Fibroblast of the aortic adventitia (primary cell): ENCODE measurements around the gene GPC6. TPM values are rescaled to one million over a fixed set of nuclear protein-coding genes. Genes with fewer than 3 reads are reported as not detected.

Experiments used
- DNase-seq: peaks from one replicate; pipeline ENCODE4 v3.0.0-alpha.2; 2010; ENCODE audit warnings: low read depth
- H3K4me3 ChIP-seq: 2 replicates; pipeline ENCODE4 v1.5.1; 2011; ENCODE audit warnings: low read depth, mild to moderate bottlenecking, control low read depth, low read length, moderate library complexity
- total RNA-seq: library from RNA; depleted of rRNA; stranded (reverse); fragments of >200 nt; gene quantifications from 2 replicates; pipeline ENCODE4 v1.2.3, GENCODE V29; 2012; ENCODE audit warnings: low replicate concordance
- TF ChIP-seq, protein P1 (sequence below): IDR thresholded peaks from 2 replicates; pipeline ENCODE4 v1.5.1; 2011; ENCODE audit warnings: mild to moderate bottlenecking, low read length, control low read depth, inconsistent platforms; ENCODE audit not compliant: insufficient read depth

The GPC6 gene
- total RNA-seq, 1 donor, result 92.6 TPM

DNA sequence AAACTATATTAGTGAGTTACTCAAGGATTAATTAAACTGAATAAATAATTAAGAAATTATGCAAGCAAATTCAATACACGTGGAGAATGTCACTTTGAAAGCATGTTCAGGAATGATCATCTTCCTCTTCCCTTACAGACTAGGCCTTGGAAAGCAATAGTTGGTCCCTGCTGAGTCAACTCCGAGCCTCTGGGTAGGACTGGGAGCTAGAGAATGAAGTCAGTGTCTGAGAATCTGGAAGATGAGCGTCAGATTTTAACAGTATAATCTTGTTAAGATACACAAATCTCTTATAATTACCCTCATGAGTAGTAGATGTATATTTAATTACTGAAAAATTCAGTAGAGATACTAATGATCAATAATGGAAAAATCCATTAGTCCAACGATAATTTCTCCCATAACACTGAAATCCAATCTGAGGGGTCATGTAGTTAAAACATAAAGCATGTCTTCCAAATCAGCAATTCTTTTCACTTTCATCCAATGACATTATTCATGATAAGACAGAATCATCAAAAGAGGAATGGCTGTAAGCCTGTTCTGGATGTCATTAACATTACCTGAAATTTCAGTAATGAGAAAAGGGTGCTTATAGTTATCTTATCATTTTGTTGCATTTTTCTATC, 829.9 kb downstream of the GPC6 start:
- DNase-seq, result no peak
- no peak overlapping the region for H3K4me3 ChIP-seq

DNA sequence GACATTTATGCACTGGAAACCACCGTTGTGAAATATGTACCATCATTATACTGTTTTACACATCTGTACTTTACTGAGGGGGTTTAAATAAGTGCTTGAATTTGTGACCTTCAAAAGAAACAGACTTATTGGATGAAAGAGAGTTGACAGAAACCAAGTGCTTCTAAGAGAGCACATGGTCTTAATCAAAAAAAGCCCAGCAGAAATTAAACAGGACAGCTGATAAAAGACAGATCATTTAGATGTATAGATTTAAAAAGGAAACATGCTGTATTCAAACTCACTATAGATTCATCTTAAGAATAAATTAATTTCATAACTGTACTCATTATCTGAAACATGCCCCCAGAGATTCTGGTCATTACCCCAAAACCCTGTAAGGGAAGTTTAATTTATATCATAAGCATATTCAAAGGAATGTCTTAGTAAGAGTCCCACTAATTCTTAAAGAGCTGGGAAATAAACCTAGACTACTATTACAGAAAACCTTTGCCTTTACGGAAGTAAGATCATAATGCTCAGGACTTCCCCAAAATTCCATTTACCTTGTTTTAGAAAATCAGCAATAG, 831.1 kb downstream of the GPC6 start:
- TF ChIP-seq, protein P1, sequence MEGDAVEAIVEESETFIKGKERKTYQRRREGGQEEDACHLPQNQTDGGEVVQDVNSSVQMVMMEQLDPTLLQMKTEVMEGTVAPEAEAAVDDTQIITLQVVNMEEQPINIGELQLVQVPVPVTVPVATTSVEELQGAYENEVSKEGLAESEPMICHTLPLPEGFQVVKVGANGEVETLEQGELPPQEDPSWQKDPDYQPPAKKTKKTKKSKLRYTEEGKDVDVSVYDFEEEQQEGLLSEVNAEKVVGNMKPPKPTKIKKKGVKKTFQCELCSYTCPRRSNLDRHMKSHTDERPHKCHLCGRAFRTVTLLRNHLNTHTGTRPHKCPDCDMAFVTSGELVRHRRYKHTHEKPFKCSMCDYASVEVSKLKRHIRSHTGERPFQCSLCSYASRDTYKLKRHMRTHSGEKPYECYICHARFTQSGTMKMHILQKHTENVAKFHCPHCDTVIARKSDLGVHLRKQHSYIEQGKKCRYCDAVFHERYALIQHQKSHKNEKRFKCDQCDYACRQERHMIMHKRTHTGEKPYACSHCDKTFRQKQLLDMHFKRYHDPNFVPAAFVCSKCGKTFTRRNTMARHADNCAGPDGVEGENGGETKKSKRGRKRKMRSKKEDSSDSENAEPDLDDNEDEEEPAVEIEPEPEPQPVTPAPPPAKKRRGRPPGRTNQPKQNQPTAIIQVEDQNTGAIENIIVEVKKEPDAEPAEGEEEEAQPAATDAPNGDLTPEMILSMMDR, result no peak
- DNase-seq, result no peak
- H3K4me3 ChIP-seq, result no peak overlapping the region

More for the DNA sequence above, 829.9 kb downstream of the GPC6 start:
- TF ChIP-seq, protein P1, result no peak

DNA sequence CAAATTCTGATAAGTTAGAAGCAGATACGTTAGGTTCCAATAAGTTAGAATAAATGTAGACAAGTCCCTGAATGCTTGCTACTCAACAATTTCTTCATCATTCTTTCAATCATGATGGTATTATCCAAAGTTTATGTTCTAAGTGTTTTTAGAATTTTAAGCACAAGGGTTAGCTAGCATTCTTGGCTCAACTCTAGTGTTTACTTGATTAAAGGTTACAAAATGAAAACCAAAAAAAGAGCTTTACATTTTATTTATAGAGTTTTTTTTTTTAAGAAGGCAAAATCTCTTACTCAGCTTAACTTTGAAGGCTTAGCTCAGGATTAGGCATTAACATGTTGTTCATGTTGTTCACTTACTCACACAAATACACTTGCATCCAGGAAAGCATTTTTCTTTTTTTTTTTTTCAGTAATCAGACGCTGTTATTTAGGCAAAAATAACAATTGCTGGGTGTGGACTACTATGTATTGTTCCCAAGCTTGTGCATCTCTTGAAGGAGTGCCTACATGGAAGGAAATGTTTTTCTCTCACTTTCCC, 832.3 kb downstream of the GPC6 start:
- DNase-seq, result no peak

DNA sequence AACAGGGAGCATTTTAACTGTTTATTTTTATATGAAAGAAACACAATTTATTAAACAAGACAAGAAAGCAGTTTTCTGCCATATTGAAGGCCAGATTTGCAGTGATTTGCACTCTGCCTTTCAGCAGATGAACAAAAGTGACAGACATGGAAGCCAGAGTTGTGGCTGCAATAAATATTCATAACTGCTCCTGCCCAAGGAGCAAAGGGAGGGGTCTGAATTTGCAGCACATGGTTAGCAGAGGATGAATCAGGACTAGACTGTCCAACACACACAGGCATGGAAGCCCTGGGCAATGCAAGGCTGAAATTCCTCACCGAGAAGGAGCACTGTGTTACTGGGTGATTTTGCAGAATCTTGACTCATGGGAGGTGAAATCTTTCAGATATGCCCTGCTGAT, 834.7 kb downstream of the GPC6 start:
- TF ChIP-seq, protein P1, result no peak
- H3K4me3 ChIP-seq, result no peak overlapping the region
- DNase-seq, result peak; percentile 64

More for the DNA sequence above, 832.3 kb downstream of the GPC6 start:
- TF ChIP-seq, protein P1, result no peak
- no peak overlapping the region for H3K4me3 ChIP-seq

DNA sequence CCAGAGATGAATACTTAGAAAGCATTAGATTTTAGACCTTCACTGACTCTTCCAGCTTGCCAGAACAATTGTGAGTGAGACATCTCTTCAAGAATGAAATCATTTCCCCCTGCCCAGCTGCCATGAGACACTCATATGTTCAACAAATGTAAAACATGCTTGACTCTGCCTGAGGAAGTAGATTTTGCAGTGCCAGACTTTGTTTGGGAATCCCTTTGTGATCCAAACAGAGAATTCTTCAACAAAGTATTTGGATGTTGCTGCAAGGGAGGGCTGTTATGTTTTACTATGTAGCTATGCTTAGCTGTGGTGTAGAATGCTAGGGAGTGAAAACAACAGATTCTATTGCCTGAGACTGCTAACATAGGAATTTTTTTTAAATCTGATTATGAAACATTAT, 836.5 kb downstream of the GPC6 start:
- peak; percentile 53 for DNase-seq
- H3K4me3 ChIP-seq, result no peak overlapping the region
- TF ChIP-seq, protein P1, result no peak

DNA sequence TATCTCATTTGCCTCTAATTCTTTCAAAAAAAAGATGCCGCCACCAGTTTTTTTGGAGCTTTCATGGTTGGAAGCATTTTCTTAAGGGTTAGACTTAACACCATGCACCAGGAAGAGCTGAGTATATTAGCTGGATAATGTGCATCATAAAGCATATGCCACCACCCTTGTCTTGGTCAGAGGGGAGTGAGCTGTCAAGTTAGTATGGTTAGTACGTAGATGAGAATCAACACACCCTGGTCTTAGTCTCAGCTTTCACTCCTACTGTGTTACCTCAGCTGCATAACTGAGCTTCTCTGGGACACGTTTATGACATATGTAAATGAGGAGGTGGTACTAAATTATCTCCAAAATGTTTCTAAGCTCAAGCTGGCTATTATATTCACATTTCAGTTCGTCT, 837.2 kb downstream of the GPC6 start:
- no peak overlapping the region for H3K4me3 ChIP-seq
- TF ChIP-seq, protein P1, result no peak
- no peak for DNase-seq
